Ecto neural progenitor cell (in vitro differentiated cells): Measurements from ENCODE around the gene ODF2L.

Experiments used
- DNase-seq: peaks from one replicate; pipeline ENCODE4 v3.0.0-alpha.2; 2018; ENCODE audit warnings: low spot score

The ODF2L gene

DNA sequence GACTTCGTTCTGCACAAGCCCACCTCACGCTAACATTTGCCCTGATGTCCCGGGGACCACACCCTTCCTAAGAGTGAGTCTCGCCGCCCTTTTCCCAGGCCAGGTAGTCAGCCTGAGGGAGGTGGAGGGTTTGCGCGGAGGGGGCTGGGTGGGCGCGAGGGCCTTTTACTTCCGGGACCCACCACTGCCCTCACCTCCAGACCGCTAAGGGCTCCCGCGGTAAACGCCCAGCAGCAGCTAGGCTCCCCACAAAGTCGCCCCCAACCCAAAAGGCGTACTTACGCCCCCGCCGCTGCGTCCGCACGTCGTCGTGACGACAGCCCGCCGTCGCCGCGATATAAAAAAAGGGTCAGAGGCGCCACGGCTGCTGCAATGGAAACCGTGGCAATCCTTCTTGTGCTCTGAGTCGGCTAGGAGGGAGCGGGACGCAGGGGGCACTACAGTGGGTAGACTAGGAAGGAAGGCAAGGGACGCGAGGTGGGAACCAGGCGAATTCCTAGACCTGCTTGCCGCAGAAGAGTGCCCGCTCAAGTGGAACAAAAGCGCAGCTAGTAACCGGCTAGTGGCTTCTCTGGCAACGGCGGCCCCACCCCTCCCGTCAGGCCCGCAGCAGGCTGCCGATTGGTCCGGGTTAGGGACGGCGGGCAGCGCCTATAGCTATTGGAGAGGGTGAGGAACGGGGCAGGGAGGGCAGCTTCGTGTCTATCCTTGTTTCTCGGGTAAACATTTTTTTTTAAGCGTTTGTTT lies at the start of gene ODF2L:
Gene ODF2L (minus strand): TSS at position 573 of the 747 bp plus-strand sequence. CDS start 9,296 bp downstream, outside the sequence.
- peak; percentile 93 for DNase-seq

DNA sequence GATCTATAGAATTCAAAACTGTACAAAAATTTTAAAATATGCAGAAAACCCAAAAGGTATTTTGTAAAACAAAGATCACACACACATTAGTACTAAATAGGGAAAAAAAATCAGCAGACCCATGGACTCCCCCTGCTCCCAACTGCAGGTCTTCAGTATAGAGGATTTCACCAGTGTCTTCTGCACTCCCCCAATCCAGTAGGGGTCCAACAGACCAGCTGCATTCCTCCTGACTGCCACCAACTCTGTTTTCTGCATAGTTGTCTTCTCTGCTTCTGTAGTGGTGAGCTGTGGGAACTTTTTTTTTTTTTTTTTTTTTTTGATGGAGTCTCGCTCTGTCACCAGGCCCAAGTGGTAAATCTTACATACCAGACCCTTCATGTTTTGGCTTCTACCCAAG lies 49.8 kb upstream of the ODF2L start:
- DNase-seq: no peak

GRCh38 chr1:86441997-86442396 lies 45.9 kb upstream of the ODF2L start:
- no peak for DNase-seq

DNA sequence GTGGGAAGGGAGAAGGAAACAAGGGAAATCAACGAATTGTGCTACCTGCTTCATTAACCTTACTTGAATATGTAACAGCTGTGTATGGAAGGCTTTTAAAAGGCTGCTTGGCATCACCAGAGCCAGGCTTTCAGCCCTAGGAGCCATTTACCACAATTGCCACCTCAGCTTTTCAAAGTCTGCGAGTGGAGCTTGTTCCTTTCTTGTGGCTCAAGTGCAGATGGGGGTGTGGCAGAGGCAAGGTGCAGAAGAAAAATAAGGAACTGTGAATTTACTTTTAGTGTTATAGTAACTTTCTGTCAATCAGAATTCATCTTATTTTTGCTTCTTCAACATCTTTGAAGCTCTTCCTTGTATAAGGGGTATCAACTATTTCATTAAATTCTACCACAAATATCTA lies 45.5 kb upstream of the ODF2L start:
- no peak for DNase-seq

DNA sequence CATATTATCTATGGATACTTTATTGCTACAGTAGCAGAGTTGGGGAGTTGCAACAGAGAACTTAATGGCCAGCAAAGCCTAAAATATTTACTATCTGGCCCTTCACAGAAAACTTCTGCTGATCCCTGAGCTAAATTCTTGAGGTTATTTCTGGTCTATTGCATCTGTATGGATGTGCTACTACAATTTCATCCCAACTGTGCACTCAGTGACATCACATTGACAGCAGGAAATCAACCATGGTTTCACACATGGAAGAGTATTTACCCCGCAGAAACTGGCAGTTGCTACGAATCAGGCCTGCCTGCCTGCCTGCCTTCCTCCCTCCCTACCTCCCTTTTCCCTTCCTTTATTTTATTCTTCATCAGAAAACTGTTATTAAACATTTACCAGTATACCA lies 39.9 kb upstream of the ODF2L start:
- DNase-seq: no peak

- DNase-seq: no peak
These were observed 39.2 kb upstream of the ODF2L start for GRCh38 chr1:86435327-86435726.

- DNase-seq: no peak
These were observed 37.9 kb upstream of the ODF2L start for GRCh38 chr1:86434059-86434458.

DNA sequence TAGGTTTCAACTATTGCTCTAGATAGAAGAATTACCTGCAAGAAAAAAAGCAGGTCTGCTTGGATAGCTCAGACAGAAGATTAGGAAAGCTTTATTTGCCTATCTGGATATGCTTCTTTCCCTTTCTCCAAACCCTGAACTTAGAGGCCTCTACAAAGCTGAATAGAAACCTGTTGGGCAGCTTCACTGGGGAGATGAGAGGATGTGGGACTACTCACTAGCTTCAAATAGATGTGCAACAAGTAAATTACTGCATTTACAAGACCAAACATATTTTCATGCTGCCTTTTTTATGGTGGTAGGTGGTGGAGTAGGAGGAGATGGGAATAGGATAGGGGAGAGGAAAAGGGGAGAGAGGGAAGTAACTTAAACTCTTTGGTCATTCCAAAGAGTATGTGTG lies 34.3 kb upstream of the ODF2L start:
- no peak for DNase-seq

DNA sequence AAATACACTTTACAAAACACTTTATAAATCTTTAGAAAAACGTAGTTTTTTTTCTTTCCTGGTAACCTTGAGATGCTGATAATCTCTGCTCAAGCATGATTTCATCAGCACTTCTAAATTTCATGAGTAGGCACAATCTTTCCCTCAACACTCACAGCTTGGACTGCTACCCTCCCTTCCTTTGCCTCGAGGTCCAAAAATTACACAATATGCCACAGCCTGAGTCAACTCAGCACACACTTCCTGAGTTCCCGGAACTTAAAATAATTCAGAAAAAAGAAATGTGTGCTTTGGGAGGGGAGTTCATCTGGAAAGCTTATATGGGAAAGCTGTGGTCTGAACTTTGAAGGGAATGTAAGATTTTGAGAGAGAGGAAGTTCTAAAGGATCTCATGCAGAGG lies 33.7 kb upstream of the ODF2L start:
- no peak for DNase-seq

- DNase-seq: no peak
These were observed 33.1 kb upstream of the ODF2L start for GRCh38 chr1:86429122-86429725.

- no peak for DNase-seq
These were observed 27.8 kb upstream of the ODF2L start, which contains the start of gene CLCA2 for GRCh38 chr1:86423873-86424272. TSS of gene CLCA2 (plus strand) at chr1:86424171. CDS start at chr1:86424248, 77 bp downstream.

- DNase-seq: no peak
These were observed 27.4 kb upstream of the ODF2L start for GRCh38 chr1:86423473-86423872.

DNA sequence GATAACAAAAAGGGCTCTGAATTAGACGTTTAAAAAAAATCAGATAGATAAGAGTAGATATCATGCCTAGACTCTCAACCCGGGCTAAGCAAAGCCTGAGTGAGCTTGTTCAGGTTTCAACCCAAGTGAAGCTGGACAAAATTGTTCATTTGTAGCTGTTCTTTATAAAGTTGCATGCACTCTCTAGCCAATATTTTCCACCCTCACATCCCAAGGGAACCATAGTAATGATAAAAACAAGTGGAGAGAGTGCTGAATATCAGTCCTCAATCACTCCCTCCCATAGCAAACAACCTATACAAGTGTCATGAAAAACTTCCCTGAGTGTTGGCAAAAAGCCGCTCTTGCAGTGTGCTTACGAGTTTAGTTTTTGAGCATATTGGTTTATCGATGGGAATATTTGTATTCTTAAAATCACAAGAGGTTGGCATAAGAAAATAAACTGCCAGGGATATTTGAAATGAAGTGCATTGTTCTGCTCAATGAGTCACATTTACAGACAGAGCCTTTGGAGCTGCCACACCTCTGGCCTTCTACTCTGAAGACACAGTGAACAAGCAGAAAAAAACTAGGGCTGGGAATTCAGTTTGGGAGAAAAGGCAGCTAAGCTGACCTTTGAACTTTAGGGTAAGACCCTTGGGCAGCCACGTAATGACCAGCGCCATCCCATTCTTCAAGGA lies 25.6 kb upstream of the ODF2L start:
- no peak for DNase-seq

- DNase-seq: no peak
These were observed 23.3 kb upstream of the ODF2L start for GRCh38 chr1:86419277-86419903.

DNA sequence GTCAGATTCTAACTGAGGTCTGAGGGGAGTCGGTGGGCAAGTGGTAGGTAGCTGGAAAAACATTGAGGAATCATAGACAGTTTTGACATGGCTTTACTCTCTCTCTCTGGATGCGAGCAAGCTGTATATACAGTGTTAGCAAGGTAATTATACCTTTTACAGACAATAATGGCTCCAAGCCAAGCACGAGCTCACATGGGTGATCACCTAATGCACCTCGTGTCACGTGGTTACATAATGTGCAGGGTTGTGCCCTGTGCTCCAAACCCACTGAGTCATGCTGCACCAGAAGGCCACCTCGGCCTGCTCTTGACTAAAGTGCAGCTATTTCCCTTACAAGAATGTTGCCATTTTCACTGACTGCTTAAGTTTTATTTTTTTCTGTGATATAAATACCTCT lies 20.2 kb upstream of the ODF2L start:
- no peak for DNase-seq

DNA sequence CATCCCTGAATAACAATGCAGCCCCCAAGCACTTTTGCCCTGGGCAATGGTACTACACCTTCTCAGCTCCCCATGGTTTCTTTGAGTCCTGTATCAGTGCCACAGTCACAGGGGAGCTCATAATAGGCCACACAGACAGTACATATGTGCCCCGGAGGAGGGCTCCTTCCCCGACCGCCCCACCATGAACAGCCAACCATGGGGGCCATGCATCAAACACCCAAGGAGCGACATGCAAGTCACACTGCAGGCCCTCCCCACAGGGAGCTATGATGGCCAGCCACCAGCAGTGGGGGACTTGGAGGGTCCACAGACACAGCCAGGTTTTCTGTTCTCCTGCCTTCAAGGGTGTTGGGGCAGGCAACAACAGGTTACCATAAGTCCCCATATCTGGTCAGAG lies 14.8 kb upstream of the ODF2L start:
- no peak for DNase-seq

DNA sequence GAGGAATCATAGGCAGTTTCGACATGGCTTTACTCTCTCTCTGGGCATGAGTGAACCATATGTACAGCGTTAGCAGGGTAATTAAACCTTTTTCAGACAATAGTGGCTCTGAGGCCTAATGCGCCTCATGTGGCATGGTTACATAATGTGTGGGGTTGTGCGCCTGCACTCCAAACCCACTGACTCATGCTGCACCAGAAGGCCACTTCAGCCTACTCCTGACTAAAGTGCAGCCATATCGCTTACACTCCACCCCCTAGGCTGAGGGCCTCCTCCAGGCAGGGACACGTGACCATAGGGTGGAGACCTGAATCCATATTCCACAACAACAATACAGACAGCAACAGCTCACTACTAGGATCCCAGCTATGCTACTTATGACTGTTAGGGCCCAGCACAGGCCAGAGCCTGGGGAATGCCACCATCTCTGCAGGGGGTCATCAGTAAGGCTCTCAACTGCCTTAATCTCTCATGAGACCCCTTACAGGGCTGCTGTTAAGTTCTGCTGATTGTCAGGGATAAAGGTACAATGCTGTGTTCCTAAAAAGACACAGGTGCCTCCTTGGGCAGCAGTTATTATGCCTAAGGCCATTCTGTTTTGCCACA lies 13.4 kb upstream of the ODF2L start:
- no peak for DNase-seq

GRCh38 chr1:86396498-86396890 lies 371 bp upstream of the ODF2L start:
- DNase-seq: no peak

GRCh38 chr1:86394416-86394815 lies 1.7 kb downstream of the ODF2L start:
- no peak for DNase-seq

DNA sequence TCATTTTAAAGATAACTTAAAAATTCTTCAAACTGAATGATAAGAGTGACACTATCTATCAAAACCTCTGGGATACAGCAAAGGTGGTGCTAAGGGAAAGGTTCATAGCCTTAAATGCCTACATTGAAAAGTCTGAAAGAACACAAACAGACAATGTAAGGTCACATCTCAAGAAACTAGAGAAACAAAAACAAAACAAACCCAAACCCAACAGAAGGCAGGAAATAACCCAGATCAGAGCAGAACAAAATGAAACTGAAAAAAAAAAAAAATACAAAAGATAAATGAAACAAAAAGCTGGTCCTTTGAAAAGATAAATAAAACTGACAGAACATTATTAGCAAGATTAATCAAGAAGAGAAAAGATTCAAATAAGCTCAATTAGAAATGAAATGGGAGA lies 6.8 kb downstream of the ODF2L start:
- DNase-seq: no peak

GRCh38 chr1:86388777-86389176 lies 7.3 kb downstream of the ODF2L start:
- no peak for DNase-seq

DNA sequence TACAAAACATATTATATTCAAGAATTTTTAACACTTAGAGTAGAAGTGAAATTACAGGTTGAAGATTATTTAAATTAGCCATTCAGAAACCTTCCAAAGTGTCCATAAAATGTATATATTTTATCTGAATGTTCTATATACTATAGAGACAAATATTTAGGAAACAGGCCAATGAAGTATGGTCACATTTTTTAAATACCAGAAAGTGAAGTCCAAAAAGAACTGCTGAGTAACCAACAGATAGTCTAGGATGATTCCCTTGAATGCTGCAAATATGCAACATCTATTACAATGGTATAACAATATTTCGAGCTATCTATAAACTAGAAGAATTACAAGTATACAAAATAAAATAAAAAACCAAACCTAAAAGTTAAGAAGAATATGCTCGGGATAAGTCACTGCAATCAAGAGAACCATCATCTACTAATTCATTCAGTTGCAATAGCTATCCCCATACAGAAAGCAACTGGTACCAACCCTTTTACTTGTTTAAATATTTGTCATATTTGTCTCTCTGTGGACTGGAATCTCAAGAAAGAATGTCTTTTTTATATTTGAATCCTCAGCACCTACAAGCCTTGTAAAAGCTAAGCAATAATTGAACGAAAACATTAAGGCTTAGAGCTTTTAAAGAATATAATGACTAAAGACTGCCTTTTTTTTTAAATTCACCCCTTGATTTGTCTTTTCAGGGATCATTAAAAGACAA lies 8.1 kb downstream of the ODF2L start:
- no peak for DNase-seq
